Retinal pigment epithelial cell (primary cell): Measurements from ENCODE around the gene BAAT.

ENCODE experiments used
- DNase-seq: peaks from one replicate; pipeline ENCODE4 v3.0.0-alpha.2; 2010; ENCODE audit warnings: low read depth
- H3K4me3 ChIP-seq: 2 replicates; pipeline ENCODE4 v1.5.1; 2011; ENCODE audit warnings: mild to moderate bottlenecking, low read length, control low read depth, moderate library complexity
- CTCF ChIP-seq: conservative IDR thresholded peaks from 2 replicates; pipeline ENCODE4 v1.5.1; 2011; ENCODE audit warnings: low read depth, low read length, control low read depth, inconsistent platforms

BAAT gene

GRCh38 chr9:101353683-101354082 lies 31.1 kb downstream of the BAAT start:
- no peak for DNase-seq
- TF ChIP-seq CTCF: no peak
- no peak overlapping the region for H3K4me3 ChIP-seq

DNA sequence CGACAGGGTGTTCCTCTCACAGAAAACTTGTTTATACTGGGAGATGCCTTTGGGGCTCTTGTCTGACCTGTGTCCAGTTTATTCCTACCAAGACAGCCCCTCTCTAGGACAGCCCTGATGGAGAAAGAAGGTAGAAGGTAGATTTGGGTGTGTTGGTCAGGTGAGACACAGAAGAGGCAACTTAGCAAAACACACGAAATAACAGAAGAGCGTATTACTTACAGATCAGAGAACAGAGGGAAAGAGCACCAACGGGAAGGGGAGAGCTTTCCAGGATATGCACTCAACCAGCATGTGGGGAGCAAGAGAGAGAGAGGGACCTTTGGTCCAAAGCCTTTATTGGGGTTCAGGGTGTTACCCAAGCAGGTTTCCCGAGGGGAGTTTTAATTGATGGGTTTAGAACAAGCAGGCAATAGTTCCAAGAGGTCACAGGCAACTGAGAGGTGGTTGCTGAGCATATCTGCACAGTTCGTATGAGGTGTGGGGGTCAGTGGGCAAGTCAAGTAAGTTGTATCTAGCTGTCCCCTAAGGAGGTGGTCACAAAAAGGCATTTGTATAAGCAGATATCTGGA lies 31.8 kb downstream of the BAAT start:
- no peak for TF ChIP-seq CTCF
- no peak overlapping the region for H3K4me3 ChIP-seq

DNA sequence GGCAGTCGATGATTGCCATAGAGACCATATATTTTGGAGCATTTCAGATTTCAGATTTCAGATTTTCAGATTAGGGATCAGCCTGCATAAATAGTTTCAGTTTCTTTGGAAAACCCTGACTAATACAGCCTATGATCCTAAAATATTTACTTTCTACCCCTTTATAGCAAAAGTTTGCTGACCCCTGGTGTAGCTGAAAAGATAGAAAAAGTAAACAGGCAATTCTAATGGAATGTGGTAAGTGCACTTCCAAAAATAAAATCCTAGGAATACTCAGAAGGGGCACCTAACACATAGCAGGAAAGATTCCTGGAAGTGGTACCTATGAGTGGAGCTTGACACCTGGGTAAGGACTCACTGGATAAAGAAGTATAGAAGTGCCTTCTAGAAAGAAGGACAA lies 34.5 kb downstream of the BAAT start:
- no peak overlapping the region for H3K4me3 ChIP-seq
- no peak for DNase-seq
- no peak for TF ChIP-seq CTCF

More for the DNA sequence above, 31.8 kb downstream of the BAAT start:
- no peak for DNase-seq

GRCh38 chr9:101342595-101342994 lies 42.2 kb downstream of the BAAT start:
- no peak overlapping the region for H3K4me3 ChIP-seq
- no peak for DNase-seq
- no peak for TF ChIP-seq CTCF

DNA sequence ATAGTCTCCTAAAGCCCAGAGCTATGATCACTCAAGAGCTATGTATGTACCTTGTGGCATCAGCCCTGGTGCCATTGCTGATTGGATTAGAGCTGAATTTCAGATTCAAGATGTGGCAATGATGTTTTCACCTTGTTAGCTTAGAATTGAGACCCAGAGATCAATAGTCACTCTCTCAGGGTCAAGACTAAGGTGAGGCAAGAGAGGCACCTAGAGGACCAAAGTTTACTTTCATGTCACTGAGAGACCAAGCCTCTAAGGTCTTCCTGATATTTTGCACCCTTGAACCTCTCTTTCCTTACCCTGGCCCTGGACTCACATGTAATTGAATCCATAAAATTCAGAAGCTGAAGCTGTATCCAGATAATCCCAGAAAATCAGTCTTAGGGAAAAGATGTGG lies 42.8 kb downstream of the BAAT start:
- H3K4me3 ChIP-seq: no peak overlapping the region
- no peak for DNase-seq
- TF ChIP-seq CTCF: no peak

DNA sequence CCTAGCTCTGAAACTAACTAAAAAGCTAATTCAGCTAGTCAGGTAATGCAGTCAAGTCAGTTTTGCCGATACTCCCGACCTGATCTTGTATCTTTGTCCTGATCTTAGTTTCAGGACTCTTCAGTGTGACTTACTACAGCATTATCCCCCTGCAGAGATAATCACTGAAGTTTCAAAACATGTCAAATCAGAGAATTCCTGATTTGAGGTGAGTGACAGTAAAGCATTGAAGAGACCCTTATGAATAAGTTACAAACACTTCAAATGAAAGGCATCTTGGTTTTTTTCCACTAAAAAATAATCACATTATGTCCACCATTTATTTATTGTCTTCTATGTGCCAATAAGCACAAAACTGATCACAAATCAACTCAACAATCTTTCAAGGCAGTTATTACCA lies 47.6 kb downstream of the BAAT start:
- no peak for TF ChIP-seq CTCF
- DNase-seq: no peak
- no peak overlapping the region for H3K4me3 ChIP-seq

GRCh38 chr9:101336091-101336490 lies 48.7 kb downstream of the BAAT start:
- DNase-seq: no peak
- H3K4me3 ChIP-seq: no peak overlapping the region
- no peak for TF ChIP-seq CTCF
